ENCODE results near the gene PLA2G10. TPM values are rescaled to one million over a fixed set of nuclear protein-coding genes. Genes with fewer than 3 reads are reported as not detected.

The PLA2G10 gene
- total RNA-seq, 2 donors from 2014 or later, result 0.53 to 0.64 TPM

DNA sequence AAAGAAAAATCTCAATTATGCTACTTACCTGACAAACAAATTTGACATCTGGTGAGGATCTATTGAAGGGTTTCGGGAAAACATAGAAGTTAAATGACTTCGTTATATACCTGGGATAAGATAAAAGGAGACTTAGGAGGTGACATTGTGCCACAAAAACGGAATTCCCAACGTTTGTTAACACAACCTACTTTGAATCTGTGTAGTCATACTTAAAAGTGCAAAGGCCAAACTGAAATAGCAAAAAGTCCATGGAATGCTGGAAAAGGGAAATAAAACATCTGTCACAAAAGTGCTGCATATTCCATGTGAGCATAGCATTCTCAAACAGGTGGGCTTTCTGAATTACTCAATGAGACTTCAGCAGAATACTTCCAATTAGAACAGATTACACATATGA, 67.0 kb downstream of the PLA2G10 start:
- no peak for DNase-seq
- TF ChIP-seq, protein P1, sequence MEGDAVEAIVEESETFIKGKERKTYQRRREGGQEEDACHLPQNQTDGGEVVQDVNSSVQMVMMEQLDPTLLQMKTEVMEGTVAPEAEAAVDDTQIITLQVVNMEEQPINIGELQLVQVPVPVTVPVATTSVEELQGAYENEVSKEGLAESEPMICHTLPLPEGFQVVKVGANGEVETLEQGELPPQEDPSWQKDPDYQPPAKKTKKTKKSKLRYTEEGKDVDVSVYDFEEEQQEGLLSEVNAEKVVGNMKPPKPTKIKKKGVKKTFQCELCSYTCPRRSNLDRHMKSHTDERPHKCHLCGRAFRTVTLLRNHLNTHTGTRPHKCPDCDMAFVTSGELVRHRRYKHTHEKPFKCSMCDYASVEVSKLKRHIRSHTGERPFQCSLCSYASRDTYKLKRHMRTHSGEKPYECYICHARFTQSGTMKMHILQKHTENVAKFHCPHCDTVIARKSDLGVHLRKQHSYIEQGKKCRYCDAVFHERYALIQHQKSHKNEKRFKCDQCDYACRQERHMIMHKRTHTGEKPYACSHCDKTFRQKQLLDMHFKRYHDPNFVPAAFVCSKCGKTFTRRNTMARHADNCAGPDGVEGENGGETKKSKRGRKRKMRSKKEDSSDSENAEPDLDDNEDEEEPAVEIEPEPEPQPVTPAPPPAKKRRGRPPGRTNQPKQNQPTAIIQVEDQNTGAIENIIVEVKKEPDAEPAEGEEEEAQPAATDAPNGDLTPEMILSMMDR (conservative IDR thresholded peaks at IDR 0.05), result no peak
- Mint-ChIP-seq H3K27ac (no peak overlapping the region), H3K27me3 (ENCODE audit: insufficient read depth) (no peaks in the 10 kb centered on the region), H3K36me3 (ENCODE audit: low read depth) (peaks cover 53% of the 10 kb centered on the region), H3K4me1 (peaks cover 13% of the 10 kb centered on the region), H3K4me3 (no peak overlapping the region), H3K9me3 (no peaks in the 10 kb centered on the region)
- Histone ChIP-seq H3K9me3 (ENCODE audit: control insufficient read depth, low read length) (no peaks in the 10 kb centered on the region), H3K36me3 (ENCODE audit: control insufficient read depth, insufficient read depth, low read length) (peaks cover 62% of the 10 kb centered on the region), H3K27ac (ENCODE audit: low read depth, low read length) (no peak overlapping the region), H3K9ac (ENCODE audit: extremely low read depth, low read length, poor library complexity, severe bottlenecking) (no peak overlapping the region), H3K27me3 (ENCODE audit: control insufficient read depth, insufficient read depth, low read length, poor library complexity, severe bottlenecking) (no peaks in the 10 kb centered on the region), H3K4me3 (ENCODE audit: low read length) (no peak overlapping the region), H3K4me1 (ENCODE audit: control insufficient read depth, insufficient read depth, low read length) (no peaks in the 10 kb centered on the region)
- 92 to 96% methylated on average over 4 of the region's 4 CpGs for WGBS, 2 experiments (ENCODE audit: insufficient coverage in 1 of 2, insufficient read length in 1 of 2)

Other genes with a start within 250 kb of the PLA2G10 start
- 10 to 100 TPM; 43.7 to 45.7 TPM for gene PARN, start 64.0 kb downstream of the PLA2G10 start, total RNA-seq
- 10 to 100 TPM; 60.1 to 73.3 TPM for gene BFAR, start 61.4 kb downstream of the PLA2G10 start, total RNA-seq
- 10 to 100 TPM in 1 of 2 donors, 1 to 10 TPM in 1; 3.5 to 11.3 TPM for gene NPIPA3, start 9.1 kb upstream of the PLA2G10 start, total RNA-seq
- gene NPIPA2, start 48.2 kb upstream of the PLA2G10 start, total RNA-seq, result 10 to 100 TPM in 1 of 2 donors, 1 to 10 TPM in 1; 5.3 to 11.0 TPM
- 100 to 1,000 TPM; 107 to 112 TPM for gene NOMO1, start 139.4 kb upstream of the PLA2G10 start, total RNA-seq
- gene NPIPA1, start 243.1 kb upstream of the PLA2G10 start, total RNA-seq, result 100 to 1,000 TPM; 177 to 183 TPM

All from endodermal cell (in vitro differentiated cells).